ENCODE results near the gene INO80B. TPM values are rescaled to one million over a fixed set of nuclear protein-coding genes. Genes with fewer than 3 reads are reported as not detected.
"Not testable (repeated sequence)": the region's sequence is repeated elsewhere in the genome, so short reads cannot be mapped to it uniquely, and the experiment has no call there.

INO80B gene
- total RNA-seq, 1 experiment from 2014 or later: 14.2 TPM

DNA sequence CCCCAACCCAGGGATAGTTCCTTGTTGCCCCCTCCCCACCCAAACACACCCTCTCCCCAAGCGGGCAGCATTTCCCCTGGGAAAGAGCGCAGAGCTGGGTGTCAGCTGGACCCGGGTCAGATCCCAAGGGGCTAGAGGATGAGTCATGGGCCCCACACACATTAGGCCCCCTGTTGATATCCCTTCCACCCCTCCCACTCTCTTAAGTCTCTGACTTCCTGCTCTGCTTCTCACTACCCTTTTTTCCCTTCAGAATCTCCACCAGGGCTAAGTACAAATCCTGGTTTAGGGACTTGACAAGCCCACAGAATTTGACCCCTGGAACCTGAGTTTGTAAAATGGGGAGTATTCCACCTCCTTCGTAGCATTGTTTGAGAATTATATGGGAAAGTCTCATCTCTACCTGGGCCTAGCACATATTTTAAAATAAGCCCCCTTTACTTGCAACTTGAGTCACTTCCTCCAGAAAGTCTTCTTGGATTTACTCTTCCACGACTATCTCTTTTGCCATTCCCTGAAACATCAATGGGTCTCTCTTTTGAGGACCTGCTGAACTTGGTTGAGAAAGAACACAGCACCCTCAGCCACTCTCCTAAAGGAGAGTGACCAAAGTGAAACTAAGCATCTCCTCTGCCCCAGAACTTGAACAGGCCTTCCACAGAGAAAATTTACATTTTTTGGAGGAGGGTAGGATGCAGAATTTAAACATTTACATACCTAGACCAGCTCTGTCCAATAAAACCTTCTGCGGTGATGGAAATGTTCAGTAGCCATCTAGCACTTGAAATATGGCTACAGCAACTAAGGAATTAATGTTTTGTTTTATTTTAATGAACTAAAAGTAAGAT lies 17.8 kb upstream of the INO80B start:
- Histone ChIP-seq H3K27me3 (no peaks in the 10 kb centered on the region), H3K4me1 (peaks cover 29% of the 10 kb centered on the region), H3K36me3 (peaks cover 6% of the 10 kb centered on the region; the same call in 1 of the 2 replicates), H3K9me3 (replicated peaks) (no peaks in the 10 kb centered on the region), H3K4me3 (no peak overlapping the region), H3K27ac (no peak overlapping the region)
- DNase-seq: no peak

DNA sequence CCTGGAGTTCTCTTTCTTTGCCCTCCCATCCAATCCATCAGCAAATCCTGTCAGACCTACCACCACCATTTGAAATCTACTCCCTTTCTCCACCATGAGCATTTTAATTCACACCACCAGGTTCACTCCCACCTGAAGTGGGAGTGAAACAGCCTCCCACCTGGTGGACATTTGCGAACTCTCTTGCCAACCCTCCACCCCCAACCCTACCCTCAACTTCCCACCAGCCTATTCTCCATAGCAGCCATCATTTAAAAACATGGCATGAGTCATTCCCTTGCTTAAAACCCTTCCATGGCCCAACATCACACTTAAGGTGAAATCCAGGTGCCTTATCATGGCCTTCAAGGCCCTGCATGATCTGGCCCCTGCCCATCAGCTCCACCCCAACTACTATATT lies 16.6 kb upstream of the INO80B start:
- Histone ChIP-seq H3K36me3 (peaks cover 3% of the 10 kb centered on the region; the same call in 1 of the 2 replicates), H3K9me3 (replicated peaks) (no peaks in the 10 kb centered on the region), H3K27me3 (no peaks in the 10 kb centered on the region), H3K4me1 (peaks cover 29% of the 10 kb centered on the region), H3K27ac (0 out of 2 replicates have a peak overlapping the region, but pooled peaks have one; percentile 100), H3K4me3 (no peak overlapping the region; the same call in 1 of the 2 replicates)
- no peak for DNase-seq

DNA sequence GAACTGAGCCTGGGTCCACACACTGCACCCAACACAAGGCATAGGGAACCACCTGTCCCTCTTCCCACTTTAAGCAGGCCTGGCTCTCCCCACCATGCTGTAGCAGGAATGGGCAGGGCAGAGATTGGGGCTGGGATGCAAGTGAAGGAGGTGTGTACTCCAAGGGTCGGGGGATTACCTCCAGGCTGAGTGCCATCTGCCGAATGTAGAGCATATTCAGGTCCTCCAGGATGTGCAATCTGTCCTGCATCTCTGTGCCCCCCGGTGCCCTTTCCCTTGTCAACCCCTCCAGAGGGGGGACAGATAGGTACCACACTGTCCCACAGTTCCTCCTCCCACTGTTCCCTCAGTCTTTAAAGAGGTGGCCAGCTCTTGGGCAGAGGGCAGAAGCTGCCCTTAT lies 15.5 kb upstream of the INO80B start:
- Histone ChIP-seq H3K9me3 (replicated peaks) (no peaks in the 10 kb centered on the region), H3K4me3 (peak overlapping the region; percentile 68), H3K36me3 (peaks cover 3% of the 10 kb centered on the region; the same call in 1 of the 2 replicates), H3K4me1 (peaks cover 36% of the 10 kb centered on the region), H3K27me3 (no peaks in the 10 kb centered on the region), H3K27ac (peak overlapping the region; percentile 100)
- peak in 1 of 2 experiments; percentile 53 for DNase-seq

DNA sequence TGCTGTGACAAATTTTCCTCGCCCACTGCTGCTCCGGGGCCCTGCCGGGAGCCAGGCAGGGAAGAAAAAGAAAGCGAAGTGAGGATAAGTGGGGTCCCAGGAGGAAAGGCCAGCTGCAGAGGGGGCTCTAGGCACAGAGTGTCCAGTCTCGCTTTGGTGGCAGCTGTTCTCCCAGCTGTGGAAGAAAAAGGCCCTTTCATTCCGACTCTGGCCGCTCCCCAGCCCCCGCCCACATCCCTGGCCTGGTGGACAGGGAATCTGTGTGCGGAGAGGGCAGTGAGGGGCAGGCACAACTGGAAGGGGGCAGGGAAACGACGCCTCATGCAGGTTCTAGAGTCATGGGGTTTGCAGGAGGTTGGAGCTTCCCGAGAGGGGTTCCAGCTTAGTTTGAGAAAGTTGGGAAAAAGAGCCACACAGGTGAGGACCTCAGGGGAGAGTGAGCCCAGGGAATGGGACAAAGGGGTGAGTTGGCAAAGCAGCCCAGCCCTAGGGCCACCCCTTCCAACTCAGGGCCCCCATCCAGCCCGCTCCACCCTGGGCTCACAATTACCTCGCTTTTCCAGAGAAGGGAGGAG lies 15.0 kb upstream of the INO80B start:
- no peaks in the 10 kb centered on the region for H3K27me3 ChIP-seq
- H3K4me3 ChIP-seq: peak overlapping the region; percentile 68
- H3K4me1 ChIP-seq: peaks cover 40% of the 10 kb centered on the region
- peaks cover 3% of the 10 kb centered on the region; the same call in 1 of the 2 replicates for H3K36me3 ChIP-seq
- DNase-seq: peak; percentile 99
- no peaks in the 10 kb centered on the region for H3K9me3 ChIP-seq (replicated peaks)
- H3K27ac ChIP-seq: peak overlapping the region; percentile 100

DNA sequence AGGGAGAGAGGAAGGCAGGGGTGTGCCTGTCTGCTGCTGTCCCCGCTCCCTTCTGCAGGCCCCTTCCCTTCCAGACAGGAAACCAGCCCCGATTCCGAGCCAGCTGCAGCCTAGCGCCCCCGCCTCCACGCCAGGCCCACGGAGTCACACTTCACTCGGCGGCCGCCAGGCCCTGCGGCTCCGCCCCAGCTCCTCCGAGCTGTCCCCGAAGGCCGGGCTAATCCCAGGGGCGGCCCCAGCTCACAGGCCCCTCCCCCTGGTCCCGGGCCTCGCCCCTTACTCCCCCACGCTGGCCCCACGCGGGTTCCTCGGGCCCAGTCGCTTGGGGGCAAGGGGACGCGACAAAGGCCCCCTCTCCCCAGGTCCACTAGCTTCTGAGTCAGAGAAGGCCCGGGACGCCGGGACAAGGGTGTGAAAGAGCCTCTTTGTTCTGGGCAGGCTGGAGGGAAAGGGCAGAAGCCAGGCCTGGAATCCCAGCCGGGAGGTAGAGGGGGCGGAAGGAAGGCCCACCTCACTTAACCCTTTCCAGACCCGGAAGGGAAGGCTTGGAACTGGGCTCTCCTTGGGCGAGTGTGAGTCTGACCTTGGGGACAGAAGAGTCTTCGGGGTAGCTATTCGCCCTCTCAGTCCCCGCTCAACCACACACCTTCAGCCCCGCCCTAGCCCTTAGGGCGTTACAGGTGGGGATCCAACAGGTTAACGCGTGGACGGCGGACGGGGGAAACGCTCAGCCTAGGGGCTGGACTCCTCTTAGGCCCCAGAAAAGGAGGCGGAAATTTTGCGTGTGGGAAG lies 14.3 kb upstream of the INO80B start:
- Histone ChIP-seq H3K36me3 (peaks cover under 1% of the 10 kb centered on the region; the same call in 1 of the 2 replicates), H3K4me3 (peak overlapping the region; percentile 68), H3K4me1 (peaks cover 40% of the 10 kb centered on the region), H3K27me3 (no peaks in the 10 kb centered on the region), H3K27ac (peak overlapping the region; percentile 100), H3K9me3 (replicated peaks) (no peaks in the 10 kb centered on the region)
- peak; percentile 97 for DNase-seq

DNA sequence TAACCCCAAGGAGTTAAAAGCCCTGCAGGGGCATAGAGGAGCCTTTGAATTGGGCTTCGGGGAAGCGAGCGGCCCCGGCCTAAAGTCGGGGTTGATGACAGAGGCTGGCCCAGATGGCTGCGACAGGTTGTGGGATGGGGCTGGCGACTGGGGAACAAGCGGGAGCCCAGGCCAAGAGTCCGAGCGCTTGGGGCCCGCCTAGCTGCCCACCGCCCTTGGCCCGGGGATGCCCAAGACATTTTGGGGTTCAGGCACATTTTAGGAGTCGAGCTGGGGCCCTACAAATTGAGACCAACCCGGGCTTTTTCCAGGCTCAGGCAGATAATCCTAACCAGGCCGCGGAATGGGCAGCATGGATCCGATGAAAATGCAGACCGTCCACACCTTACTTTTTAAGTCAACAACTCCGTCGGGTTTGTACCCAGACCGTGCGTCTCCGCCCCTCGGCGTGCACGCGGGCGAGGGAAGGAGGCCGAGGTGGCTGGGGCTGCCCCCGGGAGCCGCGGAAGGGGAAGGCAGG lies 13.7 kb upstream of the INO80B start:
- Histone ChIP-seq H3K4me3 (peak overlapping the region; percentile 68), H3K27ac (peak overlapping the region; percentile 100), H3K27me3 (no peaks in the 10 kb centered on the region), H3K36me3 (no peaks in the 10 kb centered on the region; the same call in 1 of the 2 replicates), H3K4me1 (peaks cover 40% of the 10 kb centered on the region), H3K9me3 (replicated peaks) (no peaks in the 10 kb centered on the region)
- no peak for DNase-seq

DNA sequence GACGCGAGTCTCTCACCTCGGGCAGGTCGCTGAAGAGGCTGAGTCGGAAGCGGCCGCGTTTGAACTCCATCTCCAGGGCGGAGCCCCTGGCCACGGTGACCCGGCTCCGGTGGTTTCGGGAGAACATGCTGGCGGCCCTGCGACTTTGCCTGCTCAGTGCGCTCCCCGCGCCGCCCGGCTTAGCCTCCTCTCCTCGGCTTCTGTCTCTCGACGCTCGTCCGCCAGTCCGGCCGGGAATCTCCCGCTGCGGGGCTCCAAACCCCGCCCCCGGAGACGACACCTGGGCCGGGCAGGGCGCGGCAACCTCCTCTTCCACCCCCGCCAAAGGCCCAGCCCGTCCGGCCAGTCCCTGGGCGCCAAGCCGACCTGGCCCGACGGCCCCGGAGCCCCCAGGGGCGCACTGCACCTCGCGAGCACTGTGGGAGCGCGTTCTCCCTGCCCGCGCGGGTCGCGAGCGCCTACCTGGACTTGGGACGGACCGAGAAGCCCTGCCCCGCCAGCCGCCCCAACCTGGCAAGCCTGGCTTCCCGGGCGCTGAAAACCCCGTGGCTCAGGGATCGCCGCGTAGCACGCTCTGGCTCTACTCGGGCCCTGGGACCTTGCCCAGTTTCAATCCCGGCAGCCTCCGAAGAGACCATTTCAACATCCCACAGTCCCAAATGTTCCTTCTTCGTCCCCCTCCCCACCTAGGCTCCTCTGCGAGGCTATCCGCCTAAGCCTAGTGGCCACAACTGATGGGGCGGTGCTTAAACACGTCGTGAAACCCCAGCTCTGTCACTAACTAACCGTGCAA lies 13.0 kb upstream of the INO80B start, which contains the start of gene RTKN:
RTKN (minus strand) TSS at position 248 of the 793 bp plus-strand sequence; CDS start at position 127, 121 bp downstream.
- H3K9me3 ChIP-seq (replicated peaks): no peaks in the 10 kb centered on the region
- peak within 1 kb of the TSS; percentile 100 for H3K27ac ChIP-seq
- peak within 1 kb of the TSS; percentile 68 for H3K4me3 ChIP-seq
- no peaks in the 10 kb centered on the region for H3K27me3 ChIP-seq
- DNase-seq: no peak
- no peaks in the 10 kb centered on the region; the same call in 1 of the 2 replicates for H3K36me3 ChIP-seq
- H3K4me1 ChIP-seq: peaks cover 39% of the 10 kb centered on the region

DNA sequence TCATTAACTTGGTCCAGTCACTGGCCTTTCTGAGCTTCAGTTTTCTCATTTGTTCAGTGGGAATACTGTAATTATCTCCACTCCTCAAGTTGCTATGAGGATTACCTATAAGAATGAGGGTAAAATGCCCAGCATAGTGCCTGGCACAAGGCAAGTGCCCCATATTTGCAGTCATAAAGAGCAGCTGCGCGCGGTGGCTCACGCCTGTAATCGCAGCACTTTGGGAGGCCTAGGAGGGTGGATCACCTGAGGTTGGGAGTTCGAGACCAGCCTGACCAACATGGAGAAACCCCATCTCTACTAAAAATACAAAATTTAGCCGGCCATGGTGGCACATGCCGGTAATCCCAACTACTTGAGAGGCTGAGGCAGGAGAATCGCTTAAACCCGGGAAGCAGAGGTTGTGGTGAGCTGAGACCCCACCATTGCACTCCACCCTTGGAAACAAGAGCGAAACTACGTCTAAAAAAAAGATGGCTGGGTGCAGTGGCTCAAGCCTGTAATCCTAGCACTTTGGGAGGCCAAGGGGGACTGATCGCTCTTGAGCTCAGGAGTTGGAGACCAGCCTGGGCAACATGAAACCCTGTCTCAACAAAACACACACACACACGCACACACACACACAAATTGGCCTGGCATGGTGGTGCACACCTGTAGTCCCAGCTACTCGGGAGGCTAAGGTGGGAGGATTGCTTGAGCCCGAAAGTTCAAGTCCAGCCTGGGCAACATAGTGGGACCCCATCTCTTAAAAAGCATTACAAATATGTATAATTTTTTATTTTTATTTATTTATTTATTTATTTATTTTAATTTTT lies 12.2 kb upstream of the INO80B start:
- DNase-seq; H3K9me3 ChIP-seq (replicated peaks); H3K4me3 ChIP-seq; H3K27me3 ChIP-seq; H3K36me3 ChIP-seq; H3K27ac ChIP-seq: not testable (repeated sequence)
- H3K4me1 ChIP-seq: peaks cover 31% of the 10 kb centered on the region

DNA sequence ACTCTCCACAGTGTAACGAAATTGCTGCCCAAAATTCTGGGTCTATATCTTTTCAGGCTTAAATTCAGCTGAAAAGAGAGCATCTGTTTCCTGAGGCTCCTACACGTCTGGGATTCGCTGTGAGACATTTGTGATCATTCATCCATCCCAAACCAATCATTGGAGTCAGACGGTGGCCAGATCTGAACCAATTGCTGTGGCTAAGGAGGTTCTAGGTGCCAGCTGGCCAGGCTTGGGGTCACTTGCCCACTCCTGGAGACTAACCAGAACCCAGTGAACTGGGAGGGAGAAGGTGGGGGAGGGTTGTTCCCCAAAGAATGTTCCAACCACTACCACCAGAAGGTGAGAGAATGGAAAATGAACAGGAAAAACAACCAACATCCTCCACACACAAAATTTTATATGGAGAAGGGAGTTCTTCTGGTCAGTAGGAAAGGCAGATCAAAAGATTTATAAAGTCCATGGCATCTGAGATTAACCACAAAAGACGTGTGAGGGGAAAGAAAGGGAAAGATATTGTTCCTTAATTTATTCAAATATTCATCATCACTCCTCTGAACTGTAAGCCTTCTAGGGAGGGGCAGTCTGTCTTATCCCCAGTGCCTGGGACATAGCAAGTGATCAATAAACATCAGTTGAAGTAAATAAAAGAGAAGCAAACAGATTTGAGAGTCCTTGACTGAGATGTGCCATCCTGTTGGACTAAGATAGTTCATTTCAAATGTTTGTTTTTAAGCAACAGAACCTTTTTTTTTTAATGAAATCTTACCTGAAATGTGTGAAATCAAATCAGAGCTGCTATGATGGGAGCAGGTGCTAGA lies 10.2 kb upstream of the INO80B start:
- no peak overlapping the region for H3K4me3 ChIP-seq
- H3K36me3 ChIP-seq: no peaks in the 10 kb centered on the region
- no peaks in the 10 kb centered on the region for H3K9me3 ChIP-seq (replicated peaks)
- H3K4me1 ChIP-seq: peaks cover 17% of the 10 kb centered on the region
- DNase-seq: no peak
- no peak overlapping the region for H3K27ac ChIP-seq
- H3K27me3 ChIP-seq: 0 out of 2 replicates have a peak, but pooled peaks cover 2% of the 10 kb centered on the region

DNA sequence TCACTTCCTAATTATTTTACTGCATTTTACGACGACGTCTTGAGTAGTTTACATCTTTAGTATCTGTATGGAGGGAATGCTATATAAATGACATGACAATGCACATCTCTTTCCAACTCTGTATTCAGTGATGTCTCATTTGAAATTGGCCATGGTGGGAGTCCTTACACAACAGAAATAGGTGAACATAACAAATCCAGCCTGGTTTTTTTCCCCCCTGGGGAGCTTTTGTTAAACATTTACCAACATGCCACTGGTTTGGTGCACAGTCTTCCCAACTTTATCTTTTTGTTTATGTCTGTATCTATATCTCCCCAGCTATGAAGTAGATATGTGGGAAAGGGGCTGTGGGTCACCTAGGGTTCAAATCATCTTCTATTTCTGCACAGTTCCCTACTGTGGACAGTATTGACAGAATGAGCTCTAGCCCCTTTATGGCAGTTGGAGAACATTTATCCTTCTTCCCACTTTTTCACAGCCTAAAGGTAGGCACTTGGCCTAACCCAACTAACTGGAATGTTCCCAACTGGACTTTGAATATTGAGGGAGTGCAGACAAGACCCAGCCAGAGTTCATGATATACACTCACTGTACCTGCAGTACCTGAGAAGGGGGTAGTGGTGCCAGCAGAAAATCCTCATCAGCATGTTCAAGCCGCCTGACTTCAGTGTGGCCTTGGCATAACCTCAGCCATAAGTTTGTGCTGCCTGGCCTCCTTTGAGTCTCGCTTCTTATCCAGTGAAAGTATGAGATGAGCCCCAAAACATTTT lies 7.5 kb upstream of the INO80B start:
- Histone ChIP-seq H3K27ac (no peak overlapping the region), H3K27me3 (0 out of 2 replicates have a peak, but pooled peaks cover 2% of the 10 kb centered on the region), H3K9me3 (replicated peaks) (no peaks in the 10 kb centered on the region), H3K36me3 (no peaks in the 10 kb centered on the region), H3K4me1 (peaks cover 12% of the 10 kb centered on the region), H3K4me3 (no peak overlapping the region)
- DNase-seq: no peak

DNA sequence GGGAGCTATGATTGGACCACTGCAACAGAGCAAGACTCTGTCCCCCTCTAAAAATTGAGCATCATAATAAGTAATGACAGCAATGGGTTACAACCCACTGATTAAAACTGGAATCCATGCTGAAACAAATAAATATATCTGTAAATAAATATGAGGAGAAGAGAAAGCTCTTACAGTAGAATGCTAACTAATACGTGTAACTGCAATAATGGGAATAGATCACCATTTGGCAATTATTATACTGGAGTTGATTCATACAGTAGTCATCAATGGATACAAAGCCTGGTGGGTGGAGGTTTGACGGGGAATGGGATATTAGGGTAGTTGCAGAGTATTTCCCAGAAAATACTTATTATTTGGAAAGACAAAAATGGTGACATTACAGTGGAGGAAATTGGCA lies 6.1 kb upstream of the INO80B start:
- Histone ChIP-seq H3K27ac (no peak overlapping the region), H3K36me3 (no peaks in the 10 kb centered on the region), H3K4me3 (no peak overlapping the region), H3K27me3 (0 out of 2 replicates have a peak, but pooled peaks cover 2% of the 10 kb centered on the region), H3K4me1 (peaks cover 16% of the 10 kb centered on the region), H3K9me3 (replicated peaks) (no peaks in the 10 kb centered on the region)
- no peak for DNase-seq
